T-cell (primary cell): ENCODE results near the gene COX6A1. TPM values are rescaled to one million over a fixed set of nuclear protein-coding genes. Genes with fewer than 3 reads are reported as not detected.

Experiments used
- ATAC-seq, 4 experiments: fragments of 200-7000 bp in 3 of 4; fragments of 150-1000 bp in 1 of 4; cut with Tn5 transposase; replicated peaks in 1 of 4; 1 replicate in 3 of 4; 2 replicates in 1 of 4; pipeline ENCODE4 v1.10.0; 2021; ENCODE audit warnings: moderate library complexity in 3 of 4, mild to moderate bottlenecking in 2 of 4, moderate number of reproducible peaks in 1 of 4
- CTCF ChIA-PET, 2 donors: fragments of 300-600 bp; sonication (Branson Sonifier 250); formaldehyde crosslinking; loops; one replicate each; lab custom pipeline; 2022; ENCODE audit warnings: antibody characterized with exemption in 2 of 2; lab: Charles Lee
- POLR2A ChIA-PET, 2 donors: fragments of 300-600 bp; sonication (Branson Sonifier 250); formaldehyde crosslinking; loops; one replicate each; lab custom pipeline; 2022; ENCODE audit warnings: antibody characterized with exemption in 2 of 2; lab: Charles Lee
- DNase-seq, 35 experiments: peaks; one replicate each; pipeline versions ENCODE4 v3.0.0 to v3.0.0-alpha.2; 2013 to 2023
- H3K27ac ChIP-seq: one replicate; pipeline ENCODE4 v1.5.1; 2013; ENCODE audit warnings: low read length
- H3K27me3 ChIP-seq, 2 experiments: replicated peaks in 1 of 2; 1 replicate in 1 of 2; 2 replicates in 1 of 2; pipeline versions ENCODE4 v1.6.1 to v1.7.0; 2013; ENCODE audit warnings: low read length in 1 of 2, mixed read lengths in 1 of 2; ENCODE audit not compliant: control insufficient read depth in 2 of 2, insufficient read depth in 2 of 2; ENCODE audit errors: extremely low read depth in 1 of 2
- H3K36me3 ChIP-seq, 2 donors: 1 replicate in 1 of 2; 2 replicates in 1 of 2; pipeline versions ENCODE4 v1.6.1 to v1.7.0; 2013; ENCODE audit warnings: low read length in 1 of 2; ENCODE audit not compliant: control insufficient read depth in 2 of 2, insufficient read depth in 1 of 2; ENCODE audit errors: extremely low read depth in 1 of 2
- H3K4me1 ChIP-seq, 2 experiments: 1 replicate in 1 of 2; 2 replicates in 1 of 2; pipeline versions ENCODE4 v1.6.1 to v1.7.0; 2013; ENCODE audit warnings: low read length in 2 of 2, mixed read lengths in 1 of 2; ENCODE audit not compliant: insufficient read depth in 2 of 2, control insufficient read depth in 1 of 2; ENCODE audit errors: extremely low read depth in 1 of 2
- H3K4me3 ChIP-seq, 2 donors: 1 replicate in 1 of 2; 2 replicates in 1 of 2; pipeline versions ENCODE4 v1.5.1 to v1.7.0; 2013; ENCODE audit warnings: mild to moderate bottlenecking in 2 of 2, low read length in 1 of 2, moderate library complexity in 1 of 2; ENCODE audit not compliant: control insufficient read depth in 1 of 2; ENCODE audit errors: extremely low read depth in 1 of 2
- H3K9me3 ChIP-seq: 2 replicates; pipeline ENCODE4 v1.7.0; 2013
- H3K27ac Mint-ChIP-seq, 2 donors: one replicate each; pipeline ENCODE4 v1.8.0; 2020 to 2021; ENCODE audit warnings: mild to moderate bottlenecking in 2 of 2, mixed read lengths in 2 of 2
- H3K27me3 Mint-ChIP-seq, 2 donors: one replicate each; pipeline ENCODE4 v1.8.0; 2021 to 2022; ENCODE audit warnings: mixed read lengths in 2 of 2
- H3K36me3 Mint-ChIP-seq: one replicate; pipeline ENCODE4 v1.8.0; 2021; ENCODE audit warnings: mixed read lengths
- H3K4me1 Mint-ChIP-seq, 3 donors: one replicate each; pipeline ENCODE4 v1.8.0; 2020 to 2022; ENCODE audit warnings: mixed read lengths in 3 of 3, mild to moderate bottlenecking in 1 of 3
- H3K4me3 Mint-ChIP-seq, 3 donors: one replicate each; pipeline ENCODE4 v1.8.0; 2020 to 2022; ENCODE audit warnings: mild to moderate bottlenecking in 3 of 3, mixed read lengths in 3 of 3, moderate library complexity in 3 of 3
- H3K9me3 Mint-ChIP-seq, 3 donors: one replicate each; pipeline ENCODE4 v1.8.0; 2020 to 2022; ENCODE audit warnings: mixed read lengths in 3 of 3
- WGBS: methylation state at CpG from one replicate; pipeline ENCODE4 v1.1.5; 2013; ENCODE audit warnings: missing lambda C conversion rate; ENCODE audit not compliant: insufficient coverage; 5-methylcytosine and 5-hydroxymethylcytosine counted together
- total RNA-seq, 35 experiments: library from RNA in 6 of 35; stranded (reverse) in 6 of 35; fragments of 120-200 nt in 1 of 35; gene quantifications; one replicate each; pipeline versions ENCODE4 v1.2.1 to v1.2.4 and lab custom pipeline; 2013 to 2026

Gene COX6A1
- total RNA-seq = 100 to 1,000 TPM; 128 to 171 (median 163) TPM
- total RNA-seq (2013) = 179 TPM
- total RNA-seq (lab: John Stamatoyannopoulos, UW) = 13.9 to 49.5 (median 18.2) reads per million in 29 experiments

- no peaks in the 10 kb centered on the region for H3K9me3 Mint-ChIP-seq
- H3K27ac Mint-ChIP-seq = peak within 1 kb of the TSS; percentile 92 to 94
- Histone ChIP-seq H3K27ac (peak within 1 kb of the TSS; percentile 79), H3K4me1 (peaks cover 20 to 26% of the 10 kb centered on the region in 2 experiments), H3K27me3 (peaks cover 0 to 5% of the 10 kb centered on the region in 2 experiments), H3K4me3 (peak within 1 kb of the TSS; percentile 85 to 93), H3K9me3 (no peaks in the 10 kb centered on the region), H3K36me3 (peaks cover 2 to 20% of the 10 kb centered on the region in 2 donors)
- POLR2A ChIA-PET = interaction anchor here in 1 of 2 donors (0.5 to 0.8 kb wide), 4 partner anchors 58 to 1211 kb away, joined by 3 to 4 read pairs (median 3); partner anchors contain the start of gene COQ5
- CTCF ChIA-PET = interaction anchor here (0.6 to 2.1 kb wide), 10 partner anchors 10 to 272 kb away, joined by 3 to 14 read pairs (median 4); partner anchors contain the start of genes COQ5 (in 1 of the 2), DYNLL1 (in 1 of the 2), POP5 (in 1 of the 2) and SIRT4 (in 1 of the 2)
- DNase-seq = peak; percentile 87 to 100 (median 97)
- peak within 1 kb of the TSS; percentile 86 to 95 (median 94) for H3K4me3 Mint-ChIP-seq
- WGBS = 0% methylated on average over 55 of the region's 59 CpGs
- peaks cover 29 to 30% (median 29%) of the 10 kb centered on the region in 3 donors for H3K4me1 Mint-ChIP-seq
- H3K27me3 Mint-ChIP-seq = peaks cover 0 to 3% of the 10 kb centered on the region in 2 donors
- peak; percentile 95 to 98 (median 97) for ATAC-seq
- H3K36me3 Mint-ChIP-seq = peaks cover 6% of the 10 kb centered on the region
These were observed at the start of gene COX6A1 for GRCh38 chr12:120437735-120438494. Gene COX6A1, plus strand, starts transcription at chr12:120438113. Its CDS starts 14 bp downstream, at chr12:120438127.

DNA sequence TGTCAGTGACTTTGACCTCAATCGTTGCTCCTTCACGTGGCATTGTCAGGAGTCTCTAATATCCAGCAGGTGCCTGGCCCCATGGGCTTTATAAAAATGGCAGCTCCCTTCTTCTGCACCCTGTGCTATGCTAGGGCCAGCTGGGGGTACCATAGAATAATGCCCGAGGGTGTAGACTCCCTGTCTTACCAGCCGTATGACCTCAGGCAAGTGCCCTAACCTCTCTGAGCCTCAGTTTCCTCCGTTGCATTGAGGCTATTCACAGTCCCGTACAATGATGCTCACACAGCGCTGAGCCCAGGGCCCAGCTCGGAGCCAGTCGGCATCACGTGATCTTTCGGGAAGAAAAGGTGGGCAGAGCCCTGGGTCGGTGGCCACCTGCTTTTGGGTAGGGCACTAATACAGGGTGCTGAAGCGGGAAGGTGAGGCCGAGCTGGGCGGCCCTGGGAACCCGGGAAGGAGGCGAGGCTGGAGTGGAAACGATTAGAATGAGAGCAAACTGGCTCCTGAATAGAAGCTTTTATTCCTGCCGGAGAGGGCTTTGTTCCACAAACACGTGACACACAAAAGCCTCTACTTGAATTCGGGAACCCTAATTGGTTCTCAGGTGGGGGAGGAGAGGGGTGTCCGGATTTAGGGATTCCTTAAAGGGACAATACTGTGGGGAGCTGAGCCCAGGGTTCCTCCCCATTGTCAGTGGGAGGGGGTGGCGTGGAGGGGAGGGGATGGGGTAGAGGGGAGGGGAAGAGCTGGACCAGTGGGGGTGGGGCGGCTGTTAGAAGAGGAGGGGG lies 49.0 kb upstream of the COX6A1 start:
- H3K9me3 Mint-ChIP-seq = no peaks in the 10 kb centered on the region
- H3K36me3 Mint-ChIP-seq = no peaks in the 10 kb centered on the region
- POLR2A ChIA-PET = no interaction called here

GRCh38 chr12:120390540-120391120 lies 47.3 kb upstream of the COX6A1 start:
- ATAC-seq (no peak), DNase-seq (no peak)
- Histone ChIP-seq H3K27me3 (peaks cover 5 to 49% of the 10 kb centered on the region in 2 experiments), H3K36me3 (no peaks in the 10 kb centered on the region), H3K9me3 (no peaks in the 10 kb centered on the region), H3K4me1 (peaks cover 0 to 11% of the 10 kb centered on the region in 2 experiments), H3K27ac (no peak overlapping the region), H3K4me3 (no peak overlapping the region)
- peaks cover 5 to 8% (median 5%) of the 10 kb centered on the region in 3 donors for H3K4me1 Mint-ChIP-seq
- 93% methylated on average over 1 of the region's 1 CpG for WGBS
- peaks cover 31 to 53% of the 10 kb centered on the region in 2 donors for H3K27me3 Mint-ChIP-seq
- H3K27ac Mint-ChIP-seq = no peak overlapping the region
- no peaks in the 10 kb centered on the region for H3K36me3 Mint-ChIP-seq
- POLR2A ChIA-PET = interaction anchor here in 1 of 2 donors (0.7 kb wide), 2 partner anchors 158 to 228 kb away, joined by 5 read pairs; no protein-coding TSS in a partner anchor
- H3K9me3 Mint-ChIP-seq = no peaks in the 10 kb centered on the region
- CTCF ChIA-PET = no interaction called here
- no peak overlapping the region for H3K4me3 Mint-ChIP-seq

More for the DNA sequence above, 49.0 kb upstream of the COX6A1 start:
- Histone ChIP-seq H3K9me3 (no peaks in the 10 kb centered on the region), H3K4me1 (peaks cover 0 to 7% of the 10 kb centered on the region in 2 experiments), H3K27me3 (peaks cover 5 to 51% of the 10 kb centered on the region in 2 experiments), H3K36me3 (no peaks in the 10 kb centered on the region), H3K4me3 (no peak overlapping the region), H3K27ac (no peak overlapping the region)
- no peak overlapping the region for H3K4me3 Mint-ChIP-seq
- H3K27ac Mint-ChIP-seq = no peak overlapping the region
- H3K4me1 Mint-ChIP-seq = peaks cover 0 to 6% (median 4%) of the 10 kb centered on the region in 3 donors
- WGBS = 24% methylated on average over 21 of the region's 24 CpGs
- CTCF ChIA-PET = no interaction called here
- peaks cover 34 to 50% of the 10 kb centered on the region in 2 donors for H3K27me3 Mint-ChIP-seq
- ATAC-seq (no peak), DNase-seq (no peak)

DNA sequence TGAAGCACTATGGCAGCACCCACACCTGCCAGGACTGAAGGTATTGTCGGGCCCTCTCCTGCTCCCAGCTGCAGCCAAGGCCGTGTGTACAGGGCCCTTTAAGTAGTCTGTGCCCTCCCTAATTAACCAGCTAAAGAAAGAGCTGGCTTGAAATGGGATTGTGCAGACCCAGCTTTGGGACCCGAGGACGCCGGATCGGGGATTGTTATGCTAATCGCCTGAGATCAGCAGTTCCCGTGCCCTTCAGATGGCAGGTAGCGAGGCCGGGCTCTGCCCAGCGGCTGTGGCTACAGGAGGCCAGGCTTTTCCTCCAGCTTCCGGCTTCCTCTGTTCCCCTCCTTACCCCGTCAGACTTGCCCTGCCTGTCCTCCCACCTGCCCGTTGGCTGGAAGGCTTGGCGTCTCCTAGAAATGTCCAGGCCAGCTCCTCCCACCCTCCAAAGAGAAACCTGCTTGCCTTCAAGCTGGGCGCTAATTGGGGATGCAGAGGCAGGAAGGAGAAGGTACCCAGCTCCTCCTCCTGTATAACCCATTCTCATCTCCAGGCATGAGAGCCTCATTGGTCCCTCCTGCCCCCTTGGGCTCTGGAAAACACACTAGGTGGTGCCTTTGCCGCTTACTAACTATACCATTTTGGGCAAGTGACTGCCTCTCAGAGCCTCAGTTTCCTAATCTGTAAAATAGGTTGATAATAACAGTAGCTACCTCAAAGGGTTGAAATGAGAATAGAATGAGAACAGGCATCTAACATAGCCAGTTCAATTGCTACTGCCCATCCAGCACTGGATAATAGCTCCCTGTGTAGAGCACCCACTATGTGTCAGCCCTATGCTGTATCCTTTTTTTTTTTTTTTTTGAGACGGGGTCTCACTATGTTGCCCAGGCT lies 43.2 kb upstream of the COX6A1 start:
- H3K36me3 Mint-ChIP-seq = no peaks in the 10 kb centered on the region
- no peak overlapping the region for H3K4me3 ChIP-seq
- H3K9me3 ChIP-seq = no peaks in the 10 kb centered on the region
- peaks cover 2 to 5% (median 2%) of the 10 kb centered on the region in 3 donors for H3K4me1 Mint-ChIP-seq
- no peak overlapping the region for H3K4me3 Mint-ChIP-seq
- peaks cover 22 to 43% of the 10 kb centered on the region in 2 donors for H3K27me3 Mint-ChIP-seq
- no peaks in the 10 kb centered on the region for H3K36me3 ChIP-seq
- ChIA-PET CTCF (interaction anchor here (0.7 to 1.0 kb wide), 2 partner anchors 11 to 180 kb away, joined by 3 to 9 read pairs; no protein-coding TSS in a partner anchor), POLR2A (no interaction called here)
- H3K27me3 ChIP-seq = peaks cover 10 to 41% of the 10 kb centered on the region in 2 experiments
- ATAC-seq = no peak
- no peak for DNase-seq
- no peaks in the 10 kb centered on the region for H3K9me3 Mint-ChIP-seq
- H3K27ac ChIP-seq = no peak overlapping the region
- peaks cover 0 to 4% of the 10 kb centered on the region in 2 experiments for H3K4me1 ChIP-seq
- 30% methylated on average over 11 of the region's 18 CpGs for WGBS
- no peak overlapping the region for H3K27ac Mint-ChIP-seq

GRCh38 chr12:120397824-120398540 lies 39.9 kb upstream of the COX6A1 start:
- Mint-ChIP-seq H3K4me3 (no peak overlapping the region), H3K27me3 (peaks cover 37 to 50% of the 10 kb centered on the region in 2 donors), H3K4me1 (peaks cover 2 to 5% (median 2%) of the 10 kb centered on the region in 3 donors), H3K9me3 (no peaks in the 10 kb centered on the region), H3K27ac (no peak overlapping the region), H3K36me3 (no peaks in the 10 kb centered on the region)
- H3K4me1 ChIP-seq = peaks cover 0 to 4% of the 10 kb centered on the region in 2 experiments
- no peak overlapping the region for H3K4me3 ChIP-seq
- ChIA-PET POLR2A (no interaction called here), CTCF (no interaction called here)
- no peak for DNase-seq
- whole genome bisulfite sequencing = 78% methylated on average over 24 of the region's 33 CpGs
- no peak overlapping the region for H3K27ac ChIP-seq
- H3K27me3 ChIP-seq = peaks cover 13 to 36% of the 10 kb centered on the region in 2 experiments
- no peaks in the 10 kb centered on the region for H3K9me3 ChIP-seq
- no peaks in the 10 kb centered on the region for H3K36me3 ChIP-seq
- ATAC-seq = no peak
